ENCODE measurements around the gene RNF151. TPM values are rescaled to one million over a fixed set of nuclear protein-coding genes. Genes with fewer than 3 reads are reported as not detected.

RNF151 gene
- total and polyA plus RNA-seq, 2 of the 13 experiments (the other 11 are each of a cell fraction or from before 2014, with no cell fraction given): not detected

- no TSS peak for BruUV-seq (replicated peaks)
- TF ChIP-seq ISX (CRISPR knock-in tag; conservative IDR thresholded peaks at IDR 0.05): no peak
- peak; percentile 58 for TF ChIP-seq AGO2 (optimal IDR thresholded peaks at IDR 0.05; ENCODE audit: low read depth, low read length)
- TF ChIP-seq, protein P1, sequence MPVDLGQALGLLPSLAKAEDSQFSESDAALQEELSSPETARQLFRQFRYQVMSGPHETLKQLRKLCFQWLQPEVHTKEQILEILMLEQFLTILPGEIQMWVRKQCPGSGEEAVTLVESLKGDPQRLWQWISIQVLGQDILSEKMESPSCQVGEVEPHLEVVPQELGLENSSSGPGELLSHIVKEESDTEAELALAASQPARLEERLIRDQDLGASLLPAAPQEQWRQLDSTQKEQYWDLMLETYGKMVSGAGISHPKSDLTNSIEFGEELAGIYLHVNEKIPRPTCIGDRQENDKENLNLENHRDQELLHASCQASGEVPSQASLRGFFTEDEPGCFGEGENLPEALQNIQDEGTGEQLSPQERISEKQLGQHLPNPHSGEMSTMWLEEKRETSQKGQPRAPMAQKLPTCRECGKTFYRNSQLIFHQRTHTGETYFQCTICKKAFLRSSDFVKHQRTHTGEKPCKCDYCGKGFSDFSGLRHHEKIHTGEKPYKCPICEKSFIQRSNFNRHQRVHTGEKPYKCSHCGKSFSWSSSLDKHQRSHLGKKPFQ (CRISPR knock-in tag; IDR thresholded peaks at IDR 0.05; ENCODE audit: insufficient replicate concordance): no peak
- no peak for TF ChIP-seq ARNTL (CRISPR knock-in tag; IDR thresholded peaks at IDR 0.05)
- TF ChIP-seq RBM22 (optimal IDR thresholded peaks at IDR 0.05; ENCODE audit: low read length): peak; percentile 32
- peak; percentile 37; the same call in 1 of the 2 replicates for TF ChIP-seq RBFOX2 (IDR thresholded peaks at IDR 0.05; ENCODE audit: low read depth, low read length)
- CTCF ChIA-PET (ENCODE audit: low intra/inter-chr PET ratio, low total read pairs): no interaction called here
- POLR2A ChIA-PET: interaction anchor here (0.6 to 3.2 kb wide), 3 partner anchors 28 to 109 kb away, joined by 3 to 14 read pairs (median 5); partner anchors contain the start of genes FAHD1 and RPS2
- H3K9ac ChIP-seq (ENCODE audit: insufficient read depth, low read depth, low read length): no peak overlapping the region
- peaks cover 7 to 24% of the 10 kb centered on the region in 2 experiments; a peak in 3 of 5 replicates for H3K36me3 ChIP-seq (replicated peaks in 1 of 2; ENCODE audit: control insufficient read depth in 1 of 2, insufficient read depth in 2 of 2, low read length in 2 of 2)
- DNase-seq (ENCODE audit: low spot score): no peak
- no peak for ATAC-seq
- peaks cover 16% of the 10 kb centered on the region for H3K79me2 ChIP-seq (ENCODE audit: insufficient read depth, low read length)
- 87% methylated on average over 11 of the region's 11 CpGs for WGBS (ENCODE audit: low lambda C conversion rate)
- H3K4me3 ChIP-seq (replicated peaks in 1 of 3; ENCODE audit: insufficient read depth in 1 of 3, low read depth in 2 of 3, low read length in 3 of 3): no peak overlapping the region
- intact Hi-C loops (cut with micrococcal nuclease; ENCODE audit: unreplicated experiment): no loop called here
- peaks cover 88% of the 10 kb centered on the region for H3K4me1 ChIP-seq (ENCODE audit: insufficient read depth, low read length)
- H3K4me2 ChIP-seq (ENCODE audit: low read depth, low read length): no peak overlapping the region
- no peaks in the 10 kb centered on the region for H3K9me3 ChIP-seq (ENCODE audit: low read length)
- no peak for FAIRE-seq
- peak overlapping the region; percentile 16 for H3K27ac ChIP-seq (ENCODE audit: extremely low read length, insufficient read depth, low read length)
- no peaks in the 10 kb centered on the region for H3K27me3 ChIP-seq (ENCODE audit: control insufficient read depth in 1 of 2, insufficient read depth in 2 of 2, low read length in 2 of 2)
- no peaks in the 10 kb centered on the region for H4K20me1 ChIP-seq (ENCODE audit: insufficient read depth, low read length)
- in situ Hi-C loops (cut with HindIII; ENCODE audit: extremely low pct_ligation_motif_present, low pct_unique_long_range_greater_than_20kb): no loop called here
- no peak overlapping the region for H2AFZ ChIP-seq (ENCODE audit: low read length)
These were observed 29.6 kb upstream of the RNF151 start for GRCh38 chr16:1936945-1937479.

DNA sequence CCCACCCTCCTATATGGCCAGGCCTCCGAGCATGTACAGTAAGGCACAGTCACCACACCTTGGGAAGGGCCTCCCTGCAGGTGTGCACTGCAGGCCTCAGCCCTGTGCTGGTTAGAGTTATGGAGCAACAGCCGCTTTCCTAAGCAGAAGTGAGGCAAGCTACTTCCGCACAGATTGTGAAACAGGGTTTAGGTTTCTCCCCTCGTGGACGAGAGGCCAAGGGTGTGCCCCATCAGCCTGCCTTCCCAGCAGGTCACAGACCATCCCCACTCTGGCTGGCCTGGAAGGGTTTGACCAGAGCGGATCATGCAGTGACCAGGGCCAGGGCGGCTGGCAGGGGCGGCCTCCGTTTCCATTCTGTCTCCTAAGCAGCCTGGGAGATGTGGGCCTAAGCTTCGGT, 28.3 kb upstream of the RNF151 start:
- DNase-seq (ENCODE audit: low spot score) (no peak), FAIRE-seq (no peak), ATAC-seq (no peak)
- H4K20me1 ChIP-seq (ENCODE audit: insufficient read depth, low read length): no peaks in the 10 kb centered on the region; the same call in 1 of the 2 replicates
- H3K36me3 ChIP-seq (replicated peaks in 1 of 2; ENCODE audit: control insufficient read depth in 1 of 2, insufficient read depth in 2 of 2, low read length in 2 of 2): peaks cover 7 to 24% of the 10 kb centered on the region in 2 experiments; a peak in 3 of 5 replicates
- H3K4me1 ChIP-seq (ENCODE audit: insufficient read depth, low read length): peaks cover 76% of the 10 kb centered on the region
- no TSS peak for BruUV-seq (replicated peaks)
- no peak overlapping the region for H3K9ac ChIP-seq (ENCODE audit: insufficient read depth, low read depth, low read length)
- no peaks in the 10 kb centered on the region for H3K27me3 ChIP-seq (ENCODE audit: control insufficient read depth in 1 of 2, insufficient read depth in 2 of 2, low read length in 2 of 2)
- peak overlapping the region; percentile 96 for H3K27ac ChIP-seq (ENCODE audit: extremely low read length, insufficient read depth, low read length)
- no peak overlapping the region for H3K4me3 ChIP-seq (replicated peaks in 1 of 3; ENCODE audit: insufficient read depth in 1 of 3, low read depth in 2 of 3, low read length in 3 of 3)
- in situ Hi-C loops (cut with HindIII; ENCODE audit: extremely low pct_ligation_motif_present, low pct_unique_long_range_greater_than_20kb): no loop called here
- no peak overlapping the region for H2AFZ ChIP-seq (ENCODE audit: low read length)
- 74% methylated on average over 8 of the region's 10 CpGs for WGBS (ENCODE audit: low lambda C conversion rate)
- POLR2A ChIA-PET: no interaction called here
- H3K4me2 ChIP-seq (ENCODE audit: low read depth, low read length): no peak overlapping the region
- no peaks in the 10 kb centered on the region for H3K9me3 ChIP-seq (ENCODE audit: low read length)
- CTCF ChIA-PET (ENCODE audit: low intra/inter-chr PET ratio, low total read pairs): no interaction called here
- peaks cover 26% of the 10 kb centered on the region for H3K79me2 ChIP-seq (ENCODE audit: insufficient read depth, low read length)
- intact Hi-C loops (cut with micrococcal nuclease; ENCODE audit: unreplicated experiment): no loop called here
- TF ChIP-seq, protein P2, sequence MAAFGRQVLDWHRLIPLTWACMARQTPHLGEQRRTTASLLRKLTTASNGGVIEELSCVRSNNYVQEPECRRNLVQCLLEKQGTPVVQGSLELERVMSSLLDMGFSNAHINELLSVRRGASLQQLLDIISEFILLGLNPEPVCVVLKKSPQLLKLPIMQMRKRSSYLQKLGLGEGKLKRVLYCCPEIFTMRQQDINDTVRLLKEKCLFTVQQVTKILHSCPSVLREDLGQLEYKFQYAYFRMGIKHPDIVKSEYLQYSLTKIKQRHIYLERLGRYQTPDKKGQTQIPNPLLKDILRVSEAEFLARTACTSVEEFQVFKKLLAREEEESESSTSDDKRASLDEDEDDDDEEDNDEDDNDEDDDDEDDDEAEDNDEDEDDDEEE (CRISPR knock-in tag; IDR thresholded peaks at IDR 0.05): no peak
- TF ChIP-seq ZNF687 (CRISPR knock-in tag; IDR thresholded peaks at IDR 0.05) (peak; percentile 30; the same call in 1 of the 2 replicates), PLSCR1 (CRISPR knock-in tag; IDR thresholded peaks at IDR 0.05; ENCODE audit: borderline replicate concordance) (no peak), AGO2 (optimal IDR thresholded peaks at IDR 0.05; ENCODE audit: low read depth, low read length) (peak; percentile 5)

Data from HepG2 (cell line).